Smooth muscle cell (in vitro differentiated cells): ENCODE results near the gene THRAP3. TPM values are rescaled to one million over a fixed set of nuclear protein-coding genes. Genes with fewer than 3 reads are reported as not detected.

Experiments
- DNase-seq: peaks from one replicate; lab custom pipeline; 2025; ENCODE audit not compliant: unreplicated experiment; lab: John Stamatoyannopoulos, UW
- H2AFZ ChIP-seq: fragments of 200-600 bp; sonication (generic); 2 replicates; pipeline ENCODE4 v1.6.0; 2016; ENCODE audit warnings: antibody characterized with exemption, low read depth, mild to moderate bottlenecking
- H3F3A ChIP-seq: fragments of 200-600 bp; sonication (generic); 2 replicates; pipeline ENCODE4 v1.6.0; 2017; ENCODE audit warnings: antibody characterized with exemption, low read depth
- H3K27ac ChIP-seq: fragments of 200-600 bp; sonication (generic); 2 replicates; pipeline ENCODE4 v1.5.1; 2016; ENCODE audit warnings: low read depth, mild to moderate bottlenecking
- H3K27me3 ChIP-seq: fragments of 200-600 bp; sonication (generic); 2 replicates; pipeline ENCODE4 v1.6.1; 2016; ENCODE audit warnings: low read depth, mild to moderate bottlenecking
- H3K36me3 ChIP-seq: fragments of 200-600 bp; sonication (generic); 2 replicates; pipeline ENCODE4 v1.5.1; 2016; ENCODE audit warnings: low read depth
- H3K4me1 ChIP-seq: fragments of 200-600 bp; sonication (generic); 2 replicates; pipeline ENCODE4 v1.5.1; 2016; ENCODE audit warnings: low read depth
- H3K4me2 ChIP-seq: fragments of 200-600 bp; sonication (generic); 2 replicates; pipeline ENCODE4 v1.6.0; 2016; ENCODE audit warnings: mild to moderate bottlenecking
- H3K4me3 ChIP-seq: fragments of 200-600 bp; sonication (generic); 2 replicates; pipeline ENCODE4 v1.5.1; 2016; ENCODE audit warnings: mild to moderate bottlenecking
- H3K79me2 ChIP-seq: fragments of 200-600 bp; sonication (generic); 2 replicates; pipeline ENCODE4 v1.6.0; 2016; ENCODE audit warnings: low read depth, mild to moderate bottlenecking
- H3K9ac ChIP-seq: fragments of 200-600 bp; sonication (generic); 2 replicates; pipeline ENCODE4 v1.6.0; 2016; ENCODE audit warnings: low read depth
- H3K9me3 ChIP-seq: fragments of 200-600 bp; sonication (generic); replicated peaks from 2 replicates; pipeline ENCODE4 v1.5.1; 2016; ENCODE audit warnings: low read depth
- H4K20me1 ChIP-seq: fragments of 200-600 bp; sonication (generic); 2 replicates; pipeline ENCODE4 v1.6.0; 2016; ENCODE audit warnings: low read depth
- CTCF ChIP-seq: fragments of 200-600 bp; sonication (generic); IDR thresholded peaks from 2 replicates; pipeline ENCODE4 v1.5.1; 2017; ENCODE audit warnings: borderline replicate concordance, mild to moderate bottlenecking, antibody characterized with exemption; ENCODE audit not compliant: insufficient read depth, poor library complexity, severe bottlenecking
- WGBS: methylation state at CpG from one replicate; pipeline ENCODE4 v1.1.7; 2016; ENCODE audit warnings: low lambda C conversion rate; 5-methylcytosine and 5-hydroxymethylcytosine counted together
- polyA plus RNA-seq: library from polyadenylated mRNA; unstranded; fragments of >200 nt; fragmentation: Nextera tagmentation; extraction: Ambion mirVana; gene quantifications from 2 replicates; pipeline ENCODE4 v1.2.1, GENCODE V29; 2016
- total RNA-seq: library from RNA; depleted of rRNA; stranded (reverse); fragments of >200 nt; gene quantifications from 2 replicates; pipeline ENCODE4 v1.2.3, GENCODE V29; 2014

Gene THRAP3
- total and polyA plus RNA-seq, 2 experiments from 2014 or later, result 45.1 to 60.5 TPM

- H3F3A ChIP-seq, result peaks cover 3% of the 10 kb centered on the region
- H3K4me2 ChIP-seq, result no peak overlapping the region
- H3K27me3 ChIP-seq, result no peaks in the 10 kb centered on the region
- no peak overlapping the region for H3K9ac ChIP-seq
- no peaks in the 10 kb centered on the region for H3K36me3 ChIP-seq
- peaks cover 39% of the 10 kb centered on the region for H3K79me2 ChIP-seq
- WGBS, result 81% methylated on average over 64 of the region's 76 CpGs
- TF ChIP-seq CTCF, result no peak
- no peak overlapping the region for H2AFZ ChIP-seq
- peaks cover 85% of the 10 kb centered on the region for H4K20me1 ChIP-seq
- no peaks in the 10 kb centered on the region for H3K9me3 ChIP-seq
- DNase-seq, result no peak
- peaks cover 13% of the 10 kb centered on the region for H3K4me1 ChIP-seq
- peak overlapping the region; percentile 58 for H3K27ac ChIP-seq
- H3K4me3 ChIP-seq, result no peak overlapping the region
Observed at GRCh38 chr1:36176106-36176949, 47.9 kb upstream of the THRAP3 start.

GRCh38 chr1:36177589-36178431 lies 46.4 kb upstream of the THRAP3 start:
- Histone ChIP-seq H3K4me1 (peaks cover 10% of the 10 kb centered on the region), H3K9ac (no peak overlapping the region), H3F3A (peaks cover 11% of the 10 kb centered on the region), H3K27me3 (no peaks in the 10 kb centered on the region), H3K27ac (no peak overlapping the region), H3K36me3 (no peaks in the 10 kb centered on the region), H4K20me1 (peaks cover 71% of the 10 kb centered on the region), H3K9me3 (no peaks in the 10 kb centered on the region), H3K79me2 (peaks cover 24% of the 10 kb centered on the region), H3K4me3 (no peak overlapping the region), H3K4me2 (no peak overlapping the region), H2AFZ (no peak overlapping the region)
- no peak for DNase-seq
- no peak for TF ChIP-seq CTCF
- WGBS, result 77% methylated on average over 31 of the region's 33 CpGs

GRCh38 chr1:36178471-36179219 lies 45.6 kb upstream of the THRAP3 start:
- no peak overlapping the region for H2AFZ ChIP-seq
- H3K4me2 ChIP-seq, result no peak overlapping the region
- H3F3A ChIP-seq, result peaks cover 14% of the 10 kb centered on the region
- peaks cover 63% of the 10 kb centered on the region for H4K20me1 ChIP-seq
- H3K4me1 ChIP-seq, result peaks cover 10% of the 10 kb centered on the region
- no peak for DNase-seq
- H3K27me3 ChIP-seq, result no peaks in the 10 kb centered on the region
- no peak overlapping the region for H3K27ac ChIP-seq
- no peak overlapping the region for H3K9ac ChIP-seq
- TF ChIP-seq CTCF, result no peak
- peaks cover 21% of the 10 kb centered on the region for H3K79me2 ChIP-seq
- H3K36me3 ChIP-seq, result no peaks in the 10 kb centered on the region
- H3K4me3 ChIP-seq, result no peak overlapping the region
- 75% methylated on average over 53 of the region's 62 CpGs for WGBS
- H3K9me3 ChIP-seq, result no peaks in the 10 kb centered on the region
